Posterior vena cava (tissue), 2 donors: ENCODE measurements around the gene BHLHE40. TPM values are rescaled to one million over a fixed set of nuclear protein-coding genes. Genes with fewer than 3 reads are reported as not detected.

Source experiments
- DNase-seq: peaks from one replicate; pipeline ENCODE4 v3.0.0-alpha.2; 2020; ENCODE audit warnings: low spot score
- intact Hi-C, 2 donors: fragments of 100-400 bp; cut with DNase I; formaldehyde crosslinking; loops; one replicate each; pipeline versions ENCODE4 v1.14.1 to v1.14.2; 2022 to 2023
- total RNA-seq, 2 donors: library from RNA; stranded (reverse); fragmentation: NEBNext Ultra II Directional; extraction: Animal tissue kit (Norgen Biotek cat#: 25700); gene quantifications; one replicate each; pipeline ENCODE4 v1.2.1, GENCODE V29; 2021
- donor health status: DM: yes; HTN: yes; CAD: no.
- donor health status: DM: yes; HTN: yes; CAD: no.

The BHLHE40 gene
- total RNA-seq, 2 donors from 2014 or later = 87.8 to 89.9 TPM

- intact Hi-C loops = no loop called here
- DNase-seq = no peak
Observed at GRCh38 chr3:5023777-5024346, 44.6 kb downstream of the BHLHE40 start.

- intact Hi-C loops = loop anchor here in 1 of 2 donors (2.0 to 5.0 kb wide), 2 partner anchors 49 to 309 kb away; partner anchors contain the start of gene BHLHE40
- DNase-seq = no peak
Observed at GRCh38 chr3:5026046-5026362, 46.8 kb downstream of the BHLHE40 start.

GRCh38 chr3:5029715-5030114, 50.5 kb downstream of the BHLHE40 start:
- no peak for DNase-seq
- intact Hi-C loops = loop anchor here in 1 of 2 donors (5.0 kb wide), 1 partner anchor 52 kb away; the partner anchor contains the start of gene BHLHE40

GRCh38 chr3:5030152-5030551, 50.9 kb downstream of the BHLHE40 start:
- no peak for DNase-seq
- intact Hi-C loops = no loop called here

- intact Hi-C loops = no loop called here
- DNase-seq = no peak
Observed at GRCh38 chr3:5032844-5033243, 53.6 kb downstream of the BHLHE40 start.

Other genes with a start within 250 kb of the BHLHE40 start
- gene ARL8B, start 142.9 kb downstream of the BHLHE40 start, total RNA-seq = 10 to 100 TPM; 63.0 to 65.9 TPM
- 10 to 100 TPM; 25.0 to 28.1 TPM for gene EDEM1, start 208.3 kb downstream of the BHLHE40 start, total RNA-seq